CD4-positive, alpha-beta T cell treated with Interferon gamma for 1 hour (primary cell): Measurements from ENCODE around the gene TNNI3K.

Experiments used
- DNase-seq: peaks from one replicate; pipeline ENCODE4 v3.0.0-alpha.2; 2020

Gene TNNI3K

DNA sequence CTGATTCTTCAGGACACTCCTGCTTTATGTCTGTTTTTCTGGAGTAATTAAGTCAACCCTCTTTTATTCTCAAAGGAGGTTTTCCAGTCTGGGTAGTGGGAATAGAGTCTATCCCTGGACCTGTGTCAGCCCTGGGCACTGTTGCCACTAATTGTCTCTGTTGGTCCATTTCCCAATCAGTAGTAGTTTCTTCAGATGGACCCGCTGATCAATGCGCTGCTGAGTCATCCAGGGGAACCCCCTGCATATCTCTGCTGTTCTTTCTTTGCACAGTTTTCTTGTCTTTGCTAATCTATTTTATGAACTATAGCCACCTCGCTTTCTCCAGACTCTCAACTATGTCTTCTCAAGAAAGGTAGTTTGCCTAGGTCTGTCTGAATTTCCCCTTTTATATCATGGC lies 82.5 kb downstream of the TNNI3K start:
- no peak for DNase-seq

DNA sequence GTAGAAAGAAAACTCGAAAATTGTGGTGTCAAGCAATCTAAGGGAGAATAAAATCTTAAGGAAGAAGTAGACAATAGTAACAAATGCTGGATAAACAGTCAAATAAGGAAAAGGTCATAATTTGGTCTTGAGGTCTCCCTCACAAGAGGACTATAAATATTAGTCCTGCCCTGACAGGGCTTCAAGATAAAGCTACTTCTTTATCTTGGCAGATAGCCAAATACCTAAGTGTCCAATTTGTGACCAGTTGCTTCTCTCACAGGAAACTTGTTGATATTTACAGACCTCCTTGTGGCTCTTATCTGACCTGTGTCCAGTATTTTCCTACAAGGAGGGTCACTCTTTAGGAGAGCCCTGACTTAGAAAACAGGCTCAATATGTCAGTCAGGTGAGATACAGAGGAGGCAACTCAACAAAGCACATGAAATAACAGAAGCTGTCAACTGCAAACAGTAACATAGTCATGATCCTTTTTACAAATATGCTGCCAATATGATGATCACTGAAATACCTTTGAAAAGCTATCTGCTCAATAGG lies 88.8 kb downstream of the TNNI3K start:
- DNase-seq, result no peak

DNA sequence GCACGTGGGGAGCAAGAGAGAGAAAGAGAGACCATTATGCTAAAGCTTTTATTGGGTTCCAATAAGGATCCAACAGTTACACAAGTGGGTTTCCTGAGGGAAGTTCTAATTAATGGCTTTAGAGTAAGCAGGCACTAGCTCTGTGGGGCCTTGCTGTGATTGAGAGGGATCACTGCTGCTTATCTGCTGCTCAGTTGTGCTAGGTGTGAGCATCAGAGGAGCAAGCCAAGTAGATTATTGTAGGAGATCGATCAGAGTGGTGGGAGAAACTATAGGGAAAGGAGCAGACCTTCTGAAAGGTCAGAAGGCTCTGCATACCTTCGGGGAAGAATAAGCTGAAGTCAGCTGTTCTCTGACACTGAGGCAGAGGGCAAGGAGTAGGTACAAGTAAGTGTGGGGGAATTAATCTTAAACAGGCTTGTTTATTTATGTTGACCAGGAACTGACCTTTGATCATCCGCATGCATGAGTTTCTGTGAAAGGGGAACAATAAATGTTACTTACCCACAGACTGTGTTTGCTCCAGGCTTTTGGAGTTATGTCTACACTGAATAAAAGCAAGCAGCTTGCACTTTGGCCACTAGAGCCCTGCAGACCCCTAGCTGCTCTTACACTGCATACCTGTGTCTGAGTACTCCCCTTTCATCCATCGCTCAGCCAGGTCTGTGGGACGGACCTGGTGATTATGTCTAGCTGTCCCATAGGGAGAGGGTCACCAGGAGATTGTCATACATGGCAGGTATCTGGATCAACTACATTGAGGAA lies 89.7 kb downstream of the TNNI3K start:
- no peak for DNase-seq

DNA sequence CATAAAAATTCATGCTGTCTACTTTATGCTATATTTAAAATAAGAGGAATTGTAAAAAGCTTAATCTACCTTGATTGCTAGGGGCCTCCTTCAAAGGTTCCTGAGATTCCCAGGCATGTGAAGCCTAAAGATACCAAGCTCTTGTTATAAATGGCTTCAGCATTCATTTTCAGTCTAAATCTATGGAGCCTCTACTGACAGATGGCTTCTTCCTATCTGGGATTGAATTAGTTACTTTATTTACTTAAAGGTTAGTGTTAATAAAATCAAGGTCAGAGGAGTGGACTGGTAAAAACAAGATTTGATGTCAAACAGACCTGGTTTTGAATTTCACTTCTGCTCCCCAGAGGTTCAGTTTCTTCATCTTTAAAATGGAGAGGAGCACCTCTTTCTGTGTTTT lies 93.7 kb downstream of the TNNI3K start:
- DNase-seq, result no peak

DNA sequence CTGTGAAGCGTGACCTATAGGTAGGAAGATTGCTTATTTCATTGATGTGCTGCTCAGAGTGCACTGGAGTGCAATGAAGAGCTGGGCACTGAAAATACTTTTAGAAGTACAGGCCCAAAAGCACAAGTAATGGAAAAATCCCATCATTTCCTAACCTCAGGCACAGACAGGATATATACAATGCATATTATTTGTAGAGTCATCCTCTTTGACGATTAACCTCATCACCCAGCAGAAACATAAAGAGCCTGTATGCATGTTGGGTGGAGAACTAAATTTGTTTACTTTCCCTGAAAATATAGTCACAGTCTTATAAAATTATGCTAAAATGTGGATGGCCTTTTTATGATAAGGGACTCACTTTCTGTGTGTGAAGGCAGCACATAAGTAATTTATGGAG lies 98.1 kb downstream of the TNNI3K start:
- no peak for DNase-seq

DNA sequence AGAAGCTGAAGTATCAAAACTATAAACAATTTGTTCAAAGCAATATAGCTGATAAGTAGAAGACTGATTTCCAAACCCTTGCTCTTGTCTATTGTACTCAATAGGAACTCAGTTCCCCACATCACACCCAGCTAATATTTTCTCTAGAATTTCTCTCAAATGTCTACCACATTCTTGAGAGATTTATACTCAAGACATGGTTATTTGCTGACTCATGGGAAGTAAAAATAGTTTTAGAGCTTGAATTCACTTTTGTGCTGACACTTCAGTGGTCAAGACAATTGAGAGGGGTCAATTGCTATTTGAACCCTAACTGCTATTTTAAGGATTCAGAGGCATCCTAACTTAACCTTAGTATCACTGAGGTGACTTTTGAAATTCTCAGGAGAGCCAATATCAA lies 99.0 kb downstream of the TNNI3K start:
- DNase-seq, result no peak

DNA sequence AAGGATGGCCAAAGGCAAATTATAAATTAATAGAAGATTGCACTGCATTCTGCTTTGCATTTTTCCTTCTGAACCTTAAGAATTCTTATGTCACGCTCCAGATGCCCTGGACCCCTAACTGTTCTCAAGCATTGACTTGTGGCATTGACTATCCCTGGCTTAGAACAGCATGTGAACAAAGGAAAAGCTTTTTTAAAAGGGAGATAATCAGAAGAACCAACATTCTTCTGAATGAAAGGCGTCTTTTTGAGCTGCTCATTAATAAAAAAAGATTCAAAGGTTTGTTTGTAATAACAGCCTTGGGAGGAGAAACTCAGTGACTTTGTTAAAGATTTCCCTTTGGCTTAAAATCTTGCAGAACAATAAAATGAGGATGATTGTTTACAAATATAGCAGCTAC lies 105.5 kb downstream of the TNNI3K start:
- no peak for DNase-seq

DNA sequence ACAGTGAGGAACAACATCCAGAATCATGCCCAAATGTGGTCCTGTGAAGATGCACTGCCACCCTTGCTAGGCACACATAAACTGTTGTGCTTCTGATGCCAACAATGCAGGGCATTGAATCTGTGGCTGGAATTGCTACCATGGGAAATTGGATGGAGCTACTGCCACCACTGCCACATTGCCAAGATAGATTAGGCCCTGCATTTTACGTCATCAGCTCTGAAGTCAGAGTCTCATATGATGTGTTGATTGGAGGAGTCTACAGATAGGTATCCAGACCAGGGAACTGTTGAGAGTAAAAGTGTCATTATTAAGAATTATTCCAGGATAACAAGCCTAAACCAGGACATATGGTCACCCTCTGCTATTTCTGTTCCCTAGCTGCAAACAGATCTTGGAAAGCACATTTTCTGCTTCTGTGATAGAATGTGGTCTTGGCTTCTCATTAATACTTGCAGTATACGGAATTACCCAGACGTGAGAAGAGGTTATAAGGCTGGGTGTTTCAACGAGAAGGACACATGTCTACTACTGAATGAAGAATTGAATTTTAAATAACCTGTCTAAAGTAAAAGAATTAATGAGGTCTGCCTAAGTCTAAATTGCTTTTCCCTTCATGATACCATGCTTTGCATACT lies 106.6 kb downstream of the TNNI3K start:
- DNase-seq, result no peak

DNA sequence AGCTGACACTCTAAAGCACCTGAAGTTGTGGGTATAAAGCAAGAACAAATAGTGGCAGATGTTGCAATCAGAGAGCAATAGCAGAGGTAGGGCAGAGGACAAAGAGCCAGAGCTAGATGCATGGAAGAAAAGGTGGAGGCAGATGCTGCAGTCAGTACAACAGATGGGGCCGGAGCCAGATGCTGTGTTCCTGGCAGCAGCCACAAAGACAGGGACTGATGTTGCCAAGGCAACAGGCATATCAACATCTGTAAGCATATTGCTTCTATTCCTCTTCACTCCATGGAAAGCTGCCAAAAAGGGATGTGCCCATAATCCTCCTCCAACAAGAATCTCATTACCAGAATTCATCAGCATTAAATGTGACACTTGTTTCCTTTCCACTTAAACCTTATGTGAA lies 108.0 kb downstream of the TNNI3K start:
- DNase-seq, result no peak

DNA sequence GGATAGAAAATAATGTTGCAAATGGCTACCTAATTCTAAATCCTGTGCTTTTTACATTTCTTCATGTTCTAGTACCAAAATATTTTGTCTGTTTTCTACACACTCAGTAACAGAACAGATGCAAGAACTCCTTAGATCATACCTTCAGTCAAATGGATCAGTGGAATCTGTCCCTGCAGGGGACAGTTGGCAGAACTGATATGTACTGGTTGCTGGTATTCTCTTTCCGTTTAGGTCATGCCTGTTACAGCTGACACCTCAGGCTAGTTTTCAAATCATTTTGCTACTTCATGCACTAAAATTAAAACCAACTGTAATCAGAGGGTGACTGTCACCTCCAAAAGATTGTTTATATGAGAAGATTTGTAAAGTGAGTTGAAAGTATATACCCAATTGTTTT lies 109.2 kb downstream of the TNNI3K start:
- DNase-seq, result no peak

DNA sequence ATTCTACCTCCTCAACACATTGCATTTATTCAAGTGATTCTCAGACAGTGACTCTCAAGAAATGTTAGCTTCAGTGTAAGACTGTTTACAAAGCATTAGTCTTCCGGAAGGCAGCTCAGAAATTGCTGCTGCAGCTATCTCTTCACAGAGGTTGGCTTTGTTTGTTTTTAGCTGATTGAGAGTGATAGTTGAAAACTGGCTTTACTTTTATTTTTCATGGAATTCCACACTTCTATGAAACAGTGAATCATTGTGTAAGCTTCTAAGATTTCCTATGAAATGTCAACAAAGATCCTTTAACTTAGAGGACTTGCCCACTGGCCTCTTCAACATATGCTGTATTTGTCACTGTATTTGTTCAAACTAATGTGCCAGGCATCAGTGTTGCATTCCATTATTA lies 121.3 kb downstream of the TNNI3K start:
- no peak for DNase-seq

DNA sequence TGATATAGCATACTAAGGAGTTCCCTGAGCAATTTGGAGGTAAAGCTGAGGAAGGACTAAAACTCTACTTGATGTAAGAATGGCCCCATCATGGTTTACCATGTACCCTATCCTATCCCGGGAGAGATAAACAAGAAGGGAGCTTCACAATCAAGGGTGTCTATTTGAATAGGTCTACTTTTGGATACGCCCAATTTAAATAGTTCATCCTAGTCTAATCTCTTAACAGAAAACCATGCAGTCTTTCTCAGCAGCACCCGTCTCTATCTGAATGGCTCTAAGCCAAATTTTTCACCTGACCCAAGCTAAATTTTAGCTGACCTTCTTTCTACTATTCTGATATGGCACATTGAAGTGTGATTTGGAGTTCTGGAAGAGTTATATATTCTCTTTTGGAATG lies 122.0 kb downstream of the TNNI3K start:
- DNase-seq, result no peak

DNA sequence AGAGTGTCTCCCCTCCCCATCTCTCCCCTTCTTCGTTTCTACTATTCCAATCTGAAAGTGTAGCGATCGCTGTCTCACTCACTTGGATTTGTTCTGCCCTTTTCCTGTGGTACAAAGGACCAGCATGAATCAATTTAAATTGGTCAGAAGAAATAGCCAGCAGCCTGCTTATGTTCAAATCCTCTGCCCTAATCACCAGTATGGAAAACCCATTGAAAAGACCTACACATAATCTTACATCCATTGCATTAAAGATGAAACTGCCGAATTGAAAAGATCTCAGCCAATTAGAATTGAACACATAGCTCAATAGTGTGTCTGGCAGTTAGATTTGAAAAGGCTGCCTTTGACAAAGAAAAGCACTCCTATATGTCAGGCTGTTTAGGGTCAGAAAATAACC lies 122.6 kb downstream of the TNNI3K start:
- no peak for DNase-seq

DNA sequence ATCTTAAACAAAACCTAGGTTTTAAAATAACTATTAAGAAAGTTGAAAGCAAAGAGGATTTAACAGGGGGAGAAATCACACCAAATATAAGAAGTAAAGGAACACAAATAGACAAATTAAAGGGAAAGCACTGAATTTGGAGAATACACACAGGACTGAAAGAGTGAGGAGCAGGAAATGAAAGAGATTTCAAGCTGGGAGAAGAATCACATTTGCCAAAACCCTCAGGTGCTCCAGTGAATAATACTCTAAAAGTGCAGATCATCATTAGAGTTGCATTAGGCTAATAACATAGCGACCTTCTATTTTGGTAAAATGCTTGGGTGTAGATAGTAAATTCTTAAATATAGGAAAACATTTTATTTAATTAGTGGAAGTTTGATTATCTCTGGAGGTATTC lies 127.5 kb downstream of the TNNI3K start:
- no peak for DNase-seq

DNA sequence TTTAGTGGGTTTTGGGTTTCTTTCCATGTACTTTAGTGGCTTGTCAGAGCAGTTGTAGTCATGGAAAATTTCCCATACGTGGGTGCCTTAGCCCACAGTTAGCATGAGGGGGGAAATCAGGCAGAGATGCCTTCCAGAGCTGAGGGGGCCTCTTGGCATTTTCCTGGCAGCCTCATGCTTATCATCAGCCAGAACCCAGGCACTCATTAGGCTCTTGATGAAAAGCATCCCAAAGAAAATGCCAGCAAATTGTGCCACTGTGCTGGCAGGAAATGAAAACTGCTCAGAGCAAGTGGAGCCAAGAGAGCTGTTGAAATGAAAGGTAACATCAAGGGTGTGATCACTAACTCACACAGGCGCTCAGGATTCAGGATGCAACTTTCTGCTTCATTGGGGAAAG lies 128.0 kb downstream of the TNNI3K start:
- no peak for DNase-seq

DNA sequence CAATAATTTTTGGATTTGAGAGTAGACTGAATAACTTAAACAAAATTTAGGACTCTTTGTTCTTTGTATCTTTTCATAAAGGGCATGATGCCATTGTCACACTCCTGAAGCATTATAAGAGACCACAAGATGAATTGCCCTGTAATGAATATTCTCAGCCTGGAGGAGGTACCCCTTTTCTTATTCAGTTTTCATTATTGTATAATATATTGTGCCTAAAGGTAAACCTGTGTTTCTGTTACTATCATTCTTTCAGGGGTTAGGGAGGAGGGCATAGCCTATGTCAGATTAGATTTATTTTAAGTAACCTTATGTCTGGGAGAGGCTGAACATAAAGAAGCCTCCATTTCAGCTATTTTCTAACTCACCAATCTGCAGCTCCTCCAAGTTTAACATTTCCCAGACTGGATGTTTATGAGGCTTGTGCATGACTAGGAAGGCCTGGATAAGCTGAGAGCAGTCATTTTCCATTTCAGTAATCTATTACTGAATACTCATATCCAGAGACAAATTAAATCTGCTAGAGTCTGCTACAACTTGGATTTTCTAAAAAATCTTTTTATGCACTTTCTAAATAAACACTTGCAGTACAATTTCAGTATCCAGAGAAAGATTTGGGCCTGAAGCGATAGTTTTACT lies 132.1 kb downstream of the TNNI3K start:
- no peak for DNase-seq

DNA sequence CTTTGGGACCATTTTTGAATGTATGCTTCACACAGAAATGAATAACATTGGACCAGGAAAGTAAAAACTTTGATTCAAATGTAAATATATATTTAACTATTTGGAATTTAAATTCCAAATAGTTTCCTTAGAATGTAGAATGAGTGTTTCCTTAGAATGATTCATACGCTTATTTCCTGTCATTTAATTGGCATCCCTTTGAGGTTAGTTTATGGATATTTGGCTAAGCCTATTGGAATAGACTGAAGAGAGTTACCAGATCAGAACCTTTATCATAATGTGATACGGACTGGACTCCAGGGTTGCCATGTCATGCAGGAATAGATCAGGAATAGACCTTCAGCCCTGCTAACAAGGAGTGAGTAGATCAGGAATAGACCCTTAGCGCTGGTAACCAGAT lies 133.1 kb downstream of the TNNI3K start:
- DNase-seq, result no peak

DNA sequence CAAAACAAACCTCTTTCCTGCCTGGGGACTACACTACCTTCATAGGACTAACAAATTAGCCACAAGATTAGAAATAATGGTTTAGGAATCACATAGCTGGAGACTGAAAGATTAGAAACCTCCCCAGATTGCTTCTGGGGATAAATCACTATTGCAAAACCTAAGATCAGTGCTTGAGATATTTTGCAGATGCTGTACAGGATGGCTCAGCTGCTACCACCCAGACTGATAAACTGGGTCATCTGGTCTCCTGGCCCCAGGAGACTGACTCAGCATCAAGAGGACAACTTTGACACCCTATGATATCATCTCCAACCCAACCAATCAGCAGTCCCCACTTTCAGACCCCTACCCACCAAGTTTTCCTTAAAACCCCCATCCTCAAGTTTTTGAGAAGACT lies 140.2 kb downstream of the TNNI3K start:
- DNase-seq, result no peak

DNA sequence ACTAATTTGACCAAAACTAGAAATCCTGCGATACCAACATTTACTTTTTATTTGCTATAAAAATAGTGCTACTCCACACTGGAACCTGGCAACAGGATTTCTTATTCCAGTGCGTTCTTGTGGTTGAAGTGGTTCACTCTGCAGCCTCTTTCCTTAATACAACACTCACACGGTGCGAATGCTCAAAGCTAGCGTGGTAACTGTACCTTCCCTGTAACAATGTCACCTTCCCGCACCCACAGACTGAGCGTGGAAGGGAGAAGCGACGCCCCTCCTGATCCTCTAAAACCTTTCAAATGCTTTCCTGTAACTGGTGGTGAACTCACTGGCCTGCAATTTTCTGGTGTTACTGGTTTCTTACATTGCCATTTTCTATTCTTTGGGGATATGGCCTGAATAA lies 145.1 kb downstream of the TNNI3K start:
- DNase-seq, result no peak

DNA sequence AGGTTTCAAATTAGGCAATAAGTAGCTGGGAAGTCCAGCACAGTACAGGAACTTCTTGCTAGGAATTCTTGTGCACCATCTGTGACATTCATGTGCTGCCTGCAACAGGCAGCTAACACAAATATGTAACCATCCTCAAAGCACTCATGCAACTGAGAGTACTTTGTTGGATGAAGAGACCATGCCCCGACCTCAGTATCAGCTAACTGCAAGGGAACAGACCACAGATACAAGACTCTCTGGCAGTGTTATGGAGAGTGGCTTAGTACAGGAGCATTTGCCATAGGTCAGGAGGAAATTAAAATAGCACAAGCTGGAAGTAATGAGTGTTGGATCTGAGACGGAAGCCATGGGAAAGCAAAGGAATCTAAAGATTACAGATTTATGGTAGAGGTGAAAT lies 153.7 kb downstream of the TNNI3K start:
- no peak for DNase-seq

DNA sequence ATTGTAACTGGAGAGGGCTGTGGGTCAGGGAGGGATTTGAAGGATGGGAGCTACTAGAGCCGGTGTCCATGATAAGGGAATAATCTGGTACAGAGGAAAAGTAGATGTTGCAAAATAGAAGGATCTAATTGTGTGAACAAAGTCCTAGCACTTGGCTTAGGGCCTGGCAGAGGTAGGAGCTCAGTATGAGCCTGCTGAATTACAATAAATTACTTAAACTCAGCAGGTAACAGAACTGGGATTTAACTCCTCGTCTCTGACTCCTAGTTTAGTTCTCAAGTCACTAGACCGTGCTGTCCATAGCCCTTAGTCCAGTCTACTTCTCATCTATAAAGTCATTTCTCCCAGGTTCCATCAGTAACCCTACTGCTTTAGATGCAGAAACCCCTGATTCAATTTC lies 157.0 kb downstream of the TNNI3K start:
- no peak for DNase-seq

DNA sequence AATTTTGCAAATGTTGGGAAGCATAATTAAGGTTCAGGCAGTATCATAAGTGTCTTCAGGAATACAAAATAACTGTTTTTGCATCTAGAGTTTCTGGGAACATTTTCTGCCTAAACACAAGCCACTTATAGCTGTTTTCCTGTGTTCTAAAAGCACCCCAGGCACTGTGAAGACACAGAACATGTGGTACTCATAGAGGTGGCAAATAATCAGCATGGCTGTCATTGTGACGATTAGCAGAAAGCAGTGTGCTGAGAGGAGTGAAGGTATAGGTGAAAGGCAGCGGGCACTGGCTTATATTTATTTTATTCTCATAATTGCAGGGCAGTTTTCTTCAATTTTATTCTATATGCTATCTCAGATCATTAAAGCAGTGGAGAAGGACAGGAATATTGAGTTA lies 157.7 kb downstream of the TNNI3K start:
- no peak for DNase-seq

DNA sequence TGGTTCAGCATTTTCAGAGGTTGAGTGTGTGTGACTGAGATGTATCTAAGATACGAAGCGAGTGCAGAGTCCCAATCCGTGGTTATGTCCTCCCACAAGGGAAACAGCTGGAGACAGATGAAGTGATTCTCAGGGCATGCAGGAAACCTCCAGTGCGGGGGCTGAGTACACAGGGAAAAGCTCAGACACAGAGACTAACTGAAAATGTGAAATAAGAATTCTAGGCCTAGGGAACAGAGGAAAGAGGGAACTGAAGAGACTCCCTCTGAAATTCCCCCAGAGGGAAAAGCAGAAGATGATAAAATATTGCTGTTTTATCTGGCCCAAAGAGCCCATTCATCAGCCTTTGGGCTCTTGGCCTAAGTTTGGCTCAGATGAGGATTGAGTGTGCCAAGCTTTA lies 160.4 kb downstream of the TNNI3K start:
- no peak for DNase-seq

DNA sequence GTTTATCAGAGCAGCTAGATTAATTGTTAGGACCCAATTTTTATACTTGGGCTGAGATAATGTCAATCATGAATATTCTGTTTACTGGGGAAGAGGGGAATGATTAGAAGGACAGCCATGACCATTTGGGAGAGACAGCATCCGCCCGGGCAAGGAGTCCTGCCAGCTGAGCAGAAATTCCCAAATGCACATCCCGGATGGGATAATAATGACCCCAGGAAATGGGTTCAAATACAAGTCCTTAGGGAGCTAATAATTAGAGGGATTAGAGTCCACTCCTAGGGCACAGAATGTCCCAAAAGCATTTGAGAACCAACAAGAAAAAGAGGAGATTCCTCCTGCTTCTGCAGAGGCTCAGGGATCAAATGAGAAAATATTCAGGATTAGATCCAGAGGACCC lies 161.3 kb downstream of the TNNI3K start:
- DNase-seq, result no peak
